ENCODE measurements around the gene C1orf167.
A peak's percentile ranks its signal among the peaks of the same experiment; 100 is the strongest.

- TF ChIP-seq EZH2 (IDR thresholded peaks at IDR 0.05; ENCODE audit: borderline replicate concordance, low read length) (no peak), CTCF (IDR thresholded peaks at IDR 0.05; ENCODE audit: low read length) (peak; percentile 99)
These were observed 42.5 kb upstream of the C1orf167 start for GRCh38 chr1:11719313-11720032.
